HCT116 (cell line): ENCODE measurements around the gene SNTG2. TPM values are rescaled to one million over a fixed set of nuclear protein-coding genes. Genes with fewer than 3 reads are reported as not detected.

ENCODE experiments used
- ATAC-seq: fragments of 200-7000 bp; cut with Tn5 transposase; 2 replicates; pipeline ENCODE4 v1.9.1; 2020; ENCODE audit warnings: mild to moderate bottlenecking, moderate library complexity
- BruUV-seq: library from RNA; stranded (reverse); fragments of 400-500 nt; replicated peaks from 2 replicates; lab custom pipeline; 2021; lab: Mats Ljungman, UMichigan
- CTCF ChIA-PET: fragments of 300-600 bp; sonication (Branson Sonifier 250); formaldehyde crosslinking; loops from one replicate; lab custom pipeline; 2021; ENCODE audit warnings: antibody characterized with exemption; lab: Charles Lee
- POLR2A ChIA-PET: fragments of 300-600, 350-600 bp; sonication (Branson Sonifier 250); formaldehyde crosslinking; loops from one replicate; lab custom pipeline; 2021; ENCODE audit warnings: antibody characterized with exemption; lab: Charles Lee
- RAD21 ChIA-PET, 2 experiments: fragments of 300-600 bp; sonication (Branson Sonifier 250); formaldehyde crosslinking; loops; one replicate each; lab custom pipeline; 2023; ENCODE audit warnings: low total read pairs in 2 of 2; ENCODE audit not compliant: uncharacterized antibody in 2 of 2, unreplicated experiment in 2 of 2, low non-redundant PET in 1 of 2; lab: Charles Lee
- DNase-seq: peaks from one replicate; pipeline ENCODE4 v3.0.0-alpha.2; 2010; ENCODE audit warnings: low read depth, low spot score
- H2AFZ ChIP-seq: fragments of 200-600 bp; shearing (Covaris generic), sonication (generic); 2 replicates; pipeline ENCODE4 v1.6.1; 2017; ENCODE audit warnings: low read depth, mixed run types, mixed read lengths, antibody characterized with exemption, low read length; ENCODE audit not compliant: poor library complexity, severe bottlenecking
- H3K27ac ChIP-seq: 2 replicates; pipeline ENCODE4 v1.5.1; 2012; ENCODE audit warnings: low read depth, low read length
- H3K27me3 ChIP-seq: fragments of 200-600 bp; sonication (generic); 2 replicates; pipeline ENCODE4 v1.6.1; 2016; ENCODE audit warnings: mixed run types, low read length, mixed read lengths; ENCODE audit not compliant: insufficient read depth
- H3K36me3 ChIP-seq, 2 experiments: fragments of 200-500 bp in 1 of 2; fragments of 200-600 bp in 1 of 2; sonication (Bioruptor generic) in 1 of 2; sonication (generic) in 1 of 2; 2 replicates each; pipeline versions ENCODE4 v1.5.1 to v1.6.1; 2014 to 2016; ENCODE audit warnings: low read length in 2 of 2, inconsistent platforms in 1 of 2, mixed read lengths in 1 of 2, mixed run types in 1 of 2; ENCODE audit not compliant: insufficient read depth in 2 of 2, control insufficient read depth in 1 of 2
- H3K4me1 ChIP-seq, 2 experiments: fragments of 200-600 bp in 1 of 2; sonication (generic) in 1 of 2; 2 replicates each; pipeline versions ENCODE4 v1.5.1 to v1.6.1; 2012 to 2017; ENCODE audit warnings: low read length in 2 of 2, inconsistent platforms in 1 of 2, mild to moderate bottlenecking in 1 of 2, mixed read lengths in 1 of 2, mixed run types in 1 of 2, moderate library complexity in 1 of 2; ENCODE audit not compliant: insufficient read depth in 2 of 2, control insufficient read depth in 1 of 2
- H3K4me2 ChIP-seq: fragments of 200-600 bp; sonication (generic); 2 replicates; pipeline ENCODE4 v1.6.1; 2017; ENCODE audit warnings: mixed run types, low read length, mixed read lengths
- H3K4me3 ChIP-seq, 2 experiments: fragments of 200-600 bp in 1 of 2; sonication (generic) in 1 of 2; replicated peaks in 1 of 2; 2 replicates each; pipeline ENCODE4 v1.5.1; 2011 to 2016; ENCODE audit warnings: low read length in 2 of 2, control low read depth in 1 of 2, low read depth in 1 of 2, mild to moderate bottlenecking in 1 of 2, mixed read lengths in 1 of 2, mixed run types in 1 of 2
- H3K79me2 ChIP-seq: fragments of 200-600 bp; sonication (generic); 2 replicates; pipeline ENCODE4 v1.6.1; 2017; ENCODE audit warnings: mild to moderate bottlenecking, mixed run types, low read length, moderate library complexity, mixed read lengths; ENCODE audit not compliant: insufficient read depth
- H3K9ac ChIP-seq: fragments of 200-600 bp; sonication (generic); 2 replicates; pipeline ENCODE4 v1.6.1; 2016; ENCODE audit warnings: low read length, mixed read lengths
- H3K9me2 ChIP-seq: fragments of 200-600 bp; sonication (generic), shearing (Covaris generic); 2 replicates; pipeline ENCODE4 v1.6.1; 2017; ENCODE audit warnings: mixed run types, mild to moderate bottlenecking, moderate library complexity; ENCODE audit not compliant: insufficient read depth
- H3K9me3 ChIP-seq, 2 experiments: fragments of 200-500 bp in 1 of 2; fragments of 200-600 bp in 1 of 2; sonication (Bioruptor generic) in 1 of 2; sonication (generic) in 1 of 2; 2 replicates each; pipeline ENCODE4 v1.6.1; 2014 to 2017; ENCODE audit warnings: low read length in 2 of 2, mixed read lengths in 2 of 2, inconsistent platforms in 1 of 2, low read depth in 1 of 2, mild to moderate bottlenecking in 1 of 2, mixed run types in 1 of 2, moderate library complexity in 1 of 2; ENCODE audit not compliant: control insufficient read depth in 1 of 2, insufficient read depth in 1 of 2
- H4K20me1 ChIP-seq: fragments of 200-600 bp; sonication (generic), shearing (Covaris generic); 2 replicates; pipeline ENCODE4 v1.6.1; 2017; ENCODE audit warnings: mixed run types, mild to moderate bottlenecking, moderate library complexity; ENCODE audit not compliant: insufficient read depth
- ATF3 ChIP-seq: IDR thresholded peaks from 2 replicates; pipeline ENCODE4 v1.6.1; 2012
- CBX3 ChIP-seq: IDR thresholded peaks from 2 replicates; pipeline ENCODE4 v1.6.1; 2012; ENCODE audit warnings: low read depth
- CEBPB ChIP-seq: IDR thresholded peaks from 2 replicates; pipeline ENCODE4 v1.6.1; 2012; ENCODE audit warnings: low read depth
- CTCF ChIP-seq, 3 experiments: fragments of 200-600 bp in 1 of 3; sonication (generic) in 1 of 3; IDR thresholded peaks in 2 of 3; conservative IDR thresholded peaks in 1 of 3; 2 replicates each; pipeline ENCODE4 v1.5.1; 2012 to 2017; ENCODE audit warnings: low read depth in 2 of 3, low read length in 2 of 3, antibody characterized with exemption in 1 of 3, borderline replicate concordance in 1 of 3, control low read depth in 1 of 3, mild to moderate bottlenecking in 1 of 3, mixed read lengths in 1 of 3, mixed run types in 1 of 3, moderate library complexity in 1 of 3; ENCODE audit not compliant: insufficient read depth in 1 of 3
- EGR1 ChIP-seq: IDR thresholded peaks from 2 replicates; pipeline ENCODE4 v1.6.1; 2012; ENCODE audit warnings: low read depth
- ELF1 ChIP-seq: IDR thresholded peaks from 2 replicates; pipeline ENCODE4 v1.6.1; 2012; ENCODE audit warnings: low read depth, borderline replicate concordance
- EZH2phosphoT487 ChIP-seq: fragments of 200-600 bp; IDR thresholded peaks from 2 replicates; pipeline ENCODE4 v1.6.1; 2018; ENCODE audit warnings: antibody characterized with exemption, borderline replicate concordance
- JUND ChIP-seq: IDR thresholded peaks from 2 replicates; pipeline ENCODE4 v1.6.1; 2012
- MAX ChIP-seq: IDR thresholded peaks from 2 replicates; pipeline ENCODE4 v1.6.1; 2012
- POLR2A ChIP-seq: IDR thresholded peaks from 2 replicates; pipeline ENCODE4 v1.7.0; 2011; ENCODE audit warnings: borderline replicate concordance; ENCODE audit not compliant: insufficient read depth, insufficient read length; ENCODE audit errors: extremely low read depth
- POLR2AphosphoS5 ChIP-seq: IDR thresholded peaks from 2 replicates; pipeline ENCODE4 v1.6.1; 2011; ENCODE audit warnings: mild to moderate bottlenecking, low read depth, low read length, moderate library complexity
- REST ChIP-seq: IDR thresholded peaks from 2 replicates; pipeline ENCODE4 v1.6.1; 2012; ENCODE audit warnings: low read depth
- SP1 ChIP-seq: IDR thresholded peaks from 2 replicates; pipeline ENCODE4 v1.6.1; 2012; ENCODE audit warnings: low read depth
- TCF7L2 ChIP-seq: IDR thresholded peaks from 2 replicates; pipeline ENCODE4 v1.7.0; 2011; ENCODE audit warnings: borderline replicate concordance, inconsistent platforms; ENCODE audit not compliant: insufficient read depth, insufficient read length; ENCODE audit errors: extremely low read depth
- YY1 ChIP-seq: IDR thresholded peaks from 2 replicates; pipeline ENCODE4 v1.6.1; 2011; ENCODE audit warnings: low read length, low read depth, moderate library complexity, mild to moderate bottlenecking; ENCODE audit not compliant: insufficient replicate concordance; ENCODE audit errors: extremely low read depth
- ZFX ChIP-seq: fragments of 450-650 bp; IDR thresholded peaks from 2 replicates; pipeline ENCODE4 v1.6.1; 2017
- intact Hi-C: fragments of 100-400 bp; cut with micrococcal nuclease; formaldehyde crosslinking; loops from 2 replicates; pipeline ENCODE4 v1.10.0; 2022
- total RNA-seq: library from RNA; stranded (reverse); gene quantifications from one replicate; pipeline ENCODE4 v1.2.1, GENCODE V29; 2021; ENCODE audit not compliant: unreplicated experiment

Gene SNTG2
- total RNA-seq, 1 experiment from 2014 or later = not detected

- Histone ChIP-seq H3K4me3 (no peak overlapping the region), H3K27me3 (no peaks in the 10 kb centered on the region), H3K4me1 (no peaks in the 10 kb centered on the region), H3K9me3 (no peaks in the 10 kb centered on the region), H3K4me2 (no peak overlapping the region), H2AFZ (no peak overlapping the region), H3K9me2 (no peaks in the 10 kb centered on the region), H3K27ac (no peak overlapping the region), H3K79me2 (no peaks in the 10 kb centered on the region), H3K36me3 (no peaks in the 10 kb centered on the region), H3K9ac (no peak overlapping the region), H4K20me1 (no peaks in the 10 kb centered on the region)
- ATAC-seq (no peak), DNase-seq (no peak)
- RAD21 ChIA-PET = no interaction called here
- POLR2A ChIA-PET = no interaction called here
- CTCF ChIA-PET = no interaction called here
- no TSS peak for BruUV-seq
- TF ChIP-seq ZFX (no peak), ATF3 (no peak), REST (no peak), YY1 (no peak), MAX (no peak), CEBPB (no peak), JUND (no peak), EGR1 (no peak), CBX3 (no peak), EZH2phosphoT487 (no peak), CTCF (IDR thresholded peaks at IDR 0.05 in 2 of 3, conservative IDR thresholded peaks at IDR 0.05 in 1 of 3; ENCODE audit: borderline replicate concordance in 1 of 3, insufficient read depth in 1 of 3, low read depth in 2 of 3, low read length in 2 of 3) (no peak), POLR2AphosphoS5 (no peak), POLR2A (no peak), ELF1 (no peak), SP1 (no peak), TCF7L2 (no peak)
- intact Hi-C loops = no loop called here
Observed at GRCh38 chr2:944693-945092, 6.0 kb upstream of the SNTG2 start.
